Thyroid gland (tissue), 4 donors: Measurements from ENCODE around the gene SVOP. TPM values are rescaled to one million over a fixed set of nuclear protein-coding genes. Genes with fewer than 3 reads are reported as not detected.
"Not testable (repeated sequence)": the region's sequence is repeated elsewhere in the genome, so short reads cannot be mapped to it uniquely, and the experiment has no call there.

Source experiments
- DNase-seq, 2 donors: peaks; one replicate each; pipeline ENCODE4 v3.0.0-alpha.2; 2019
- H3K27ac ChIP-seq, 3 donors: fragments of 200-600 bp; sonication (generic); 1 replicate in 2 of 3; 2 replicates in 1 of 3; pipeline ENCODE4 v1.5.1; 2016 to 2019; ENCODE audit warnings: mild to moderate bottlenecking in 1 of 3, moderate library complexity in 1 of 3
- H3K27me3 ChIP-seq: fragments of 200-600 bp; sonication (generic); one replicate; pipeline ENCODE4 v1.5.1; 2019
- H3K36me3 ChIP-seq, 2 donors: fragments of 200-600 bp; sonication (generic); one replicate each; pipeline ENCODE4 v1.5.1; 2016 to 2019
- H3K4me1 ChIP-seq, 2 donors: fragments of 200-600 bp; sonication (generic); one replicate each; pipeline ENCODE4 v1.5.1; 2017 to 2019
- H3K4me3 ChIP-seq, 3 donors: fragments of 200-600 bp; sonication (generic); replicated peaks in 1 of 3; 1 replicate in 2 of 3; 2 replicates in 1 of 3; pipeline ENCODE4 v1.5.1; 2016; ENCODE audit warnings: mild to moderate bottlenecking in 1 of 3
- H3K9me3 ChIP-seq: fragments of 200-600 bp; sonication (generic); one replicate; pipeline ENCODE4 v1.5.1; 2017
- CTCF ChIP-seq, 6 experiments: fragments of 200-600 bp in 3 of 6; fragments of 450-650 bp in 3 of 6; sonication (generic) in 3 of 6; IDR thresholded peaks; one replicate each; pipeline ENCODE4 v1.5.1; 2016 to 2019; ENCODE audit warnings: antibody characterized with exemption in 6 of 6, mild to moderate bottlenecking in 2 of 6, inconsistent platforms in 1 of 6, moderate library complexity in 1 of 6
- POLR2A ChIP-seq, 2 donors: fragments of 450-650 bp; IDR thresholded peaks; one replicate each; pipeline ENCODE4 v1.6.1; 2017; ENCODE audit warnings: antibody characterized with exemption in 2 of 2, mild to moderate bottlenecking in 2 of 2, moderate library complexity in 1 of 2
- WGBS, 2 donors: methylation state at CpG; one replicate each; pipeline ENCODE4 v1.1.5; 2017; 5-methylcytosine and 5-hydroxymethylcytosine counted together
- intact Hi-C: fragments of 100-400 bp; cut with DNase I; formaldehyde crosslinking; loops from one replicate; pipeline ENCODE4 v1.15.1; 2023
- total RNA-seq, 4 donors: library from RNA; depleted of rRNA; stranded (reverse); fragments of >200 nt; gene quantifications; one replicate each; pipeline ENCODE4 v1.2.3, GENCODE V29; 2016

SVOP gene
- total RNA-seq, 4 donors from 2014 or later = not detected

GRCh38 chr12:108879615-108880254, 141.1 kb downstream of the SVOP start, which contains the start of gene DAO:
TSS of gene DAO (plus strand) at chr12:108880092. CDS start at chr12:108885007, 4,915 bp downstream.
- Histone ChIP-seq H3K9me3 (no peaks in the 10 kb centered on the region), H3K4me3 (no peak within 1 kb of the TSS), H3K27ac (no peak within 1 kb of the TSS), H3K36me3 (no peaks in the 10 kb centered on the region), H3K27me3 (no peaks in the 10 kb centered on the region), H3K4me1 (no peaks in the 10 kb centered on the region)
- no peak for DNase-seq
- intact Hi-C loops = no loop called here
- TF ChIP-seq CTCF (IDR thresholded peaks at IDR 0.05) (no peak), POLR2A (IDR thresholded peaks at IDR 0.05) (no peak)
- WGBS, 2 donors = 58 to 74% methylated on average over 13 to 14 of the region's 16 CpGs

- no peaks in the 10 kb centered on the region for H3K4me1 ChIP-seq
- no peaks in the 10 kb centered on the region for H3K9me3 ChIP-seq
- no peaks in the 10 kb centered on the region for H3K36me3 ChIP-seq
- H3K27ac ChIP-seq = no peak overlapping the region
- no peaks in the 10 kb centered on the region for H3K27me3 ChIP-seq
- no peak for TF ChIP-seq CTCF (IDR thresholded peaks at IDR 0.05)
- TF ChIP-seq POLR2A (IDR thresholded peaks at IDR 0.05) = no peak
- WGBS, 2 donors = 92 to 95% methylated on average over 3 of the region's 3 CpGs
- H3K4me3 ChIP-seq = no peak overlapping the region
- intact Hi-C loops = no loop called here
- DNase-seq = no peak
Observed at GRCh38 chr12:108876550-108876949, 144.3 kb downstream of the SVOP start.

- H3K4me3 ChIP-seq = no peak overlapping the region
- H3K27ac ChIP-seq = no peak overlapping the region
- no peaks in the 10 kb centered on the region for H3K36me3 ChIP-seq
- no peak for DNase-seq
- no peaks in the 10 kb centered on the region for H3K4me1 ChIP-seq
- 83 to 86% methylated on average over 3 of the region's 3 CpGs for WGBS, 2 donors
- intact Hi-C loops = no loop called here
- TF ChIP-seq CTCF (IDR thresholded peaks at IDR 0.05) (no peak), POLR2A (IDR thresholded peaks at IDR 0.05) (no peak)
- no peaks in the 10 kb centered on the region for H3K27me3 ChIP-seq
- no peaks in the 10 kb centered on the region for H3K9me3 ChIP-seq
Observed at GRCh38 chr12:108875682-108876361, 145.0 kb downstream of the SVOP start.

- DNase-seq = no peak
- no peak overlapping the region for H3K27ac ChIP-seq
- WGBS, 2 donors = 38 to 49% methylated on average over 1 of the region's 1 CpG
- intact Hi-C loops = no loop called here
- no peak for TF ChIP-seq POLR2A (IDR thresholded peaks at IDR 0.05)
- TF ChIP-seq CTCF (IDR thresholded peaks at IDR 0.05) = no peak
- H3K27me3 ChIP-seq = no peaks in the 10 kb centered on the region
- H3K36me3 ChIP-seq = no peaks in the 10 kb centered on the region
- H3K9me3 ChIP-seq = no peaks in the 10 kb centered on the region
- no peaks in the 10 kb centered on the region for H3K4me1 ChIP-seq
- no peak overlapping the region for H3K4me3 ChIP-seq
Observed at GRCh38 chr12:108875280-108875679, 145.6 kb downstream of the SVOP start.

GRCh38 chr12:108868781-108869180, 152.1 kb downstream of the SVOP start:
- intact Hi-C loops = loop anchor here (5.0 kb wide), 1 partner anchor 79 kb away; no protein-coding TSS in a partner anchor
- TF ChIP-seq POLR2A (IDR thresholded peaks at IDR 0.05) (no peak), CTCF (IDR thresholded peaks at IDR 0.05) (no peak)
- H3K4me3 ChIP-seq = no peak overlapping the region
- no peaks in the 10 kb centered on the region for H3K4me1 ChIP-seq
- no peak overlapping the region for H3K27ac ChIP-seq
- DNase-seq = no peak
- 92 to 96% methylated on average over 4 of the region's 4 CpGs for WGBS, 2 donors
- H3K9me3 ChIP-seq = no peaks in the 10 kb centered on the region
- no peaks in the 10 kb centered on the region for H3K27me3 ChIP-seq
- no peaks in the 10 kb centered on the region for H3K36me3 ChIP-seq

- DNase-seq, H3K9me3 ChIP-seq, H3K4me3 ChIP-seq, H3K27ac ChIP-seq, H3K4me1 ChIP-seq, H3K36me3 ChIP-seq, H3K27me3 ChIP-seq: not testable (repeated sequence)
- WGBS, 2 donors = 91 to 95% methylated on average over 10 of the region's 10 CpGs
- intact Hi-C loops = loop anchor here (5.0 kb wide), 1 partner anchor 81 kb away; no protein-coding TSS in a partner anchor
Observed at GRCh38 chr12:108866083-108866482, 154.8 kb downstream of the SVOP start.
